ENCODE results near the gene EFNA5.

- no peak for TF ChIP-seq POLR2A (IDR thresholded peaks at IDR 0.05; ENCODE audit: borderline replicate concordance, extremely low read depth, insufficient read depth, insufficient read length)
- TF ChIP-seq REST (IDR thresholded peaks at IDR 0.05; ENCODE audit: low read depth), result no peak
- no peak for TF ChIP-seq MAX (IDR thresholded peaks at IDR 0.05)
- no peak for TF ChIP-seq EZH2 (IDR thresholded peaks at IDR 0.05)
- no peak for TF ChIP-seq CTCF (IDR thresholded peaks at IDR 0.05 in 2 of 3, conservative IDR thresholded peaks at IDR 0.05 in 1 of 3; ENCODE audit: borderline replicate concordance in 1 of 3, insufficient read depth in 1 of 3, low read depth in 2 of 3, low read length in 2 of 3)
- no peak for TF ChIP-seq ZFX (IDR thresholded peaks at IDR 0.05)
- TF ChIP-seq POLR2AphosphoS5 (IDR thresholded peaks at IDR 0.05; ENCODE audit: low read depth, low read length), result no peak
- no peak for TF ChIP-seq ZBTB33 (IDR thresholded peaks at IDR 0.05; ENCODE audit: extremely low read depth, insufficient replicate concordance, low read length)
- TF ChIP-seq JUND (IDR thresholded peaks at IDR 0.05), result no peak
- TF ChIP-seq EZH2phosphoT487 (IDR thresholded peaks at IDR 0.05; ENCODE audit: borderline replicate concordance), result no peak
- TF ChIP-seq ATF3 (IDR thresholded peaks at IDR 0.05), result no peak
- TF ChIP-seq EGR1 (IDR thresholded peaks at IDR 0.05; ENCODE audit: low read depth), result no peak
- no peak for TF ChIP-seq CEBPB (IDR thresholded peaks at IDR 0.05; ENCODE audit: low read depth)
These were observed 9.4 kb upstream of the EFNA5 start for GRCh38 chr5:107680099-107680498.
